A549 (cell line): ENCODE results near the gene BATF.

Source experiments
- EP300 ChIP-seq, 2 experiments: fragments of >200 bp; sonication (Bioruptor Twin); formaldehyde crosslinking; IDR thresholded peaks; 2 replicates in 1 of 2; 3 replicates in 1 of 2; pipeline ENCODE4 v1.6.1; 2016 to 2017
- JUN ChIP-seq, 2 experiments: fragments of >200 bp; sonication (Bioruptor Twin); formaldehyde crosslinking; IDR thresholded peaks; 2 replicates in 1 of 2; 3 replicates in 1 of 2; pipeline ENCODE4 v1.6.1; 2016 to 2017
- NPAS2 ChIP-seq: fragments of 250-450 bp; sonication (Bioruptor Pico); IDR thresholded peaks from 2 replicates; pipeline ENCODE4 v1.8.0; 2022; ENCODE audit warnings: mild to moderate bottlenecking, moderate library complexity, borderline replicate concordance
- POLR2A ChIP-seq: IDR thresholded peaks from 2 replicates; pipeline ENCODE4 v1.6.1; 2012; ENCODE audit warnings: mild to moderate bottlenecking, low read length
- RFX5 ChIP-seq: fragments of 450-650 bp; IDR thresholded peaks from 2 replicates; pipeline ENCODE4 v1.7.1; 2014; ENCODE audit warnings: antibody characterized with exemption, mild to moderate bottlenecking, moderate library complexity
- SMC3 ChIP-seq: fragments of >200 bp; sonication (Bioruptor Twin); formaldehyde crosslinking; IDR thresholded peaks from 3 replicates; pipeline ENCODE4 v1.6.1; 2018; ENCODE audit warnings: inconsistent platforms
- TF ChIP-seq, protein P1 (sequence below): fragments of >200 bp; sonication (Bioruptor Twin); formaldehyde crosslinking; IDR thresholded peaks from 3 replicates; pipeline ENCODE4 v1.5.1; 2016
- TF ChIP-seq, protein P2 (sequence below): IDR thresholded peaks from 2 replicates; pipeline ENCODE4 v1.6.1; 2012
- TF ChIP-seq, protein P3 (sequence below): fragments of >200 bp; sonication (Bioruptor Twin); formaldehyde crosslinking; IDR thresholded peaks from 3 replicates; pipeline ENCODE4 v1.6.1; 2016
- TF ChIP-seq, protein P4 (sequence below): fragments of 200-600 bp; sonication (generic); IDR thresholded peaks from 2 replicates; pipeline ENCODE4 v1.6.1; 2016; ENCODE audit warnings: antibody characterized with exemption, mild to moderate bottlenecking, moderate library complexity

DNA sequence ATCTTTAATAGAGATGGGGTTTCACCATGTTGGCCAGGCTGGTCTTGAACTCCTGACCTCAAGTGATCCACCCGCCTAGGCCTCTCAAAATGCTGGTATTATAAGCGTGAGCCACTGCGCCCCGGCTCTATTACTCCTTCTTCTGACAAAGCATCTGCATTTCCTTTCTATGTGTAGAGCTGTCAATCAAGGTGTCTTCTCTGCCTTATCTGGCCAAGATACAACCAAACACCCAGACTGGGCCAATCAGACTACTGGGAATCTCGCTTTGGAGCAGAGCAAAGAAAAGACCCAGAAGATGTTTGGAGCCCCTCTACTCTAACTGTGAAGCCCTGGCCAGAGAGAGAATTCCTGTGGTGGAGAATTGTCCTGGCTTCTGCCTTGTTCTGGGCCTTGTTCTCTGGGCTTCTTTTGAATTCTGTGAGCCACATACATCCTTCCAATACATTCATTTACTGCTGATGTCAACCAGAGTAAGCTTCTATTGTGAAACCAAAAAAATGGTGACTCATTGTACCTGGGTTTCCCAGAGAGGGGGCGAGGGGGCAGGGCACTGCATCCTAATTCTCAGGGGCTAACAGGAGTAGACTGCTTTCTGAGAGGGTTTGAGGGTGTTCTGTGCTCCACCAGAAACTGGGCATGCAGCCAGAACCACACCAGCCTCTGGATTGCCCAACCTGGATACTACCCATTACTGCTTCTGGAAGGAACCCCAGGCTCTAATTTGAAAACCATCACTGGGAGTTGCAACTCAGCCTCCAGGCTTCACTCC, 37.4 kb downstream of the BATF start:
- TF ChIP-seq, protein P1, sequence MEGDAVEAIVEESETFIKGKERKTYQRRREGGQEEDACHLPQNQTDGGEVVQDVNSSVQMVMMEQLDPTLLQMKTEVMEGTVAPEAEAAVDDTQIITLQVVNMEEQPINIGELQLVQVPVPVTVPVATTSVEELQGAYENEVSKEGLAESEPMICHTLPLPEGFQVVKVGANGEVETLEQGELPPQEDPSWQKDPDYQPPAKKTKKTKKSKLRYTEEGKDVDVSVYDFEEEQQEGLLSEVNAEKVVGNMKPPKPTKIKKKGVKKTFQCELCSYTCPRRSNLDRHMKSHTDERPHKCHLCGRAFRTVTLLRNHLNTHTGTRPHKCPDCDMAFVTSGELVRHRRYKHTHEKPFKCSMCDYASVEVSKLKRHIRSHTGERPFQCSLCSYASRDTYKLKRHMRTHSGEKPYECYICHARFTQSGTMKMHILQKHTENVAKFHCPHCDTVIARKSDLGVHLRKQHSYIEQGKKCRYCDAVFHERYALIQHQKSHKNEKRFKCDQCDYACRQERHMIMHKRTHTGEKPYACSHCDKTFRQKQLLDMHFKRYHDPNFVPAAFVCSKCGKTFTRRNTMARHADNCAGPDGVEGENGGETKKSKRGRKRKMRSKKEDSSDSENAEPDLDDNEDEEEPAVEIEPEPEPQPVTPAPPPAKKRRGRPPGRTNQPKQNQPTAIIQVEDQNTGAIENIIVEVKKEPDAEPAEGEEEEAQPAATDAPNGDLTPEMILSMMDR = no peak
- no peak for TF ChIP-seq POLR2A
- TF ChIP-seq JUN (IDR thresholded peaks at IDR 0.05) = peak; percentile 66 to 70; a peak in 3 of 5 replicates
- TF ChIP-seq, protein P2, sequence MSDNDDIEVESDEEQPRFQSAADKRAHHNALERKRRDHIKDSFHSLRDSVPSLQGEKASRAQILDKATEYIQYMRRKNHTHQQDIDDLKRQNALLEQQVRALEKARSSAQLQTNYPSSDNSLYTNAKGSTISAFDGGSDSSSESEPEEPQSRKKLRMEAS = no peak
- TF ChIP-seq, protein P3, sequence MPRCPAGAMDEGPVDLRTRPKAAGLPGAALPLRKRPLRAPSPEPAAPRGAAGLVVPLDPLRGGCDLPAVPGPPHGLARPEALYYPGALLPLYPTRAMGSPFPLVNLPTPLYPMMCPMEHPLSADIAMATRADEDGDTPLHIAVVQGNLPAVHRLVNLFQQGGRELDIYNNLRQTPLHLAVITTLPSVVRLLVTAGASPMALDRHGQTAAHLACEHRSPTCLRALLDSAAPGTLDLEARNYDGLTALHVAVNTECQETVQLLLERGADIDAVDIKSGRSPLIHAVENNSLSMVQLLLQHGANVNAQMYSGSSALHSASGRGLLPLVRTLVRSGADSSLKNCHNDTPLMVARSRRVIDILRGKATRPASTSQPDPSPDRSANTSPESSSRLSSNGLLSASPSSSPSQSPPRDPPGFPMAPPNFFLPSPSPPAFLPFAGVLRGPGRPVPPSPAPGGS = no peak
- TF ChIP-seq RFX5 = no peak
- TF ChIP-seq, protein P4, sequence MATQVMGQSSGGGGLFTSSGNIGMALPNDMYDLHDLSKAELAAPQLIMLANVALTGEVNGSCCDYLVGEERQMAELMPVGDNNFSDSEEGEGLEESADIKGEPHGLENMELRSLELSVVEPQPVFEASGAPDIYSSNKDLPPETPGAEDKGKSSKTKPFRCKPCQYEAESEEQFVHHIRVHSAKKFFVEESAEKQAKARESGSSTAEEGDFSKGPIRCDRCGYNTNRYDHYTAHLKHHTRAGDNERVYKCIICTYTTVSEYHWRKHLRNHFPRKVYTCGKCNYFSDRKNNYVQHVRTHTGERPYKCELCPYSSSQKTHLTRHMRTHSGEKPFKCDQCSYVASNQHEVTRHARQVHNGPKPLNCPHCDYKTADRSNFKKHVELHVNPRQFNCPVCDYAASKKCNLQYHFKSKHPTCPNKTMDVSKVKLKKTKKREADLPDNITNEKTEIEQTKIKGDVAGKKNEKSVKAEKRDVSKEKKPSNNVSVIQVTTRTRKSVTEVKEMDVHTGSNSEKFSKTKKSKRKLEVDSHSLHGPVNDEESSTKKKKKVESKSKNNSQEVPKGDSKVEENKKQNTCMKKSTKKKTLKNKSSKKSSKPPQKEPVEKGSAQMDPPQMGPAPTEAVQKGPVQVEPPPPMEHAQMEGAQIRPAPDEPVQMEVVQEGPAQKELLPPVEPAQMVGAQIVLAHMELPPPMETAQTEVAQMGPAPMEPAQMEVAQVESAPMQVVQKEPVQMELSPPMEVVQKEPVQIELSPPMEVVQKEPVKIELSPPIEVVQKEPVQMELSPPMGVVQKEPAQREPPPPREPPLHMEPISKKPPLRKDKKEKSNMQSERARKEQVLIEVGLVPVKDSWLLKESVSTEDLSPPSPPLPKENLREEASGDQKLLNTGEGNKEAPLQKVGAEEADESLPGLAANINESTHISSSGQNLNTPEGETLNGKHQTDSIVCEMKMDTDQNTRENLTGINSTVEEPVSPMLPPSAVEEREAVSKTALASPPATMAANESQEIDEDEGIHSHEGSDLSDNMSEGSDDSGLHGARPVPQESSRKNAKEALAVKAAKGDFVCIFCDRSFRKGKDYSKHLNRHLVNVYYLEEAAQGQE = no peak
- peak; percentile 41 to 79; a peak in 2 of 5 replicates for TF ChIP-seq EP300 (IDR thresholded peaks at IDR 0.05)
- peak; percentile 43; the same call in 1 of the 3 replicates for TF ChIP-seq SMC3
- no peak for TF ChIP-seq NPAS2 (CRISPR knock-in tag)
